Sigmoid colon (tissue), 4 donors: ENCODE measurements around the gene RAPSN.

Source experiments
- POLR2A ChIP-seq, 2 donors: fragments of 450-650 bp; IDR thresholded peaks; one replicate each; pipeline ENCODE4 v1.6.1; 2016; ENCODE audit warnings: antibody characterized with exemption in 2 of 2, mild to moderate bottlenecking in 2 of 2, moderate library complexity in 2 of 2
- POLR2AphosphoS5 ChIP-seq, 4 donors: sonication (generic); formaldehyde crosslinking; IDR thresholded peaks; one replicate each; pipeline ENCODE4 v1.6.1; 2017; ENCODE audit warnings: antibody characterized with exemption in 4 of 4
- TF ChIP-seq, protein P1 (sequence below), 4 experiments: fragments of 450-650 bp in 3 of 4; fragments of 200-600 bp in 1 of 4; IDR thresholded peaks; one replicate each; pipeline ENCODE4 v1.5.1; 2016 to 2019; ENCODE audit warnings: antibody characterized with exemption in 4 of 4, mild to moderate bottlenecking in 3 of 4, moderate library complexity in 2 of 4

DNA sequence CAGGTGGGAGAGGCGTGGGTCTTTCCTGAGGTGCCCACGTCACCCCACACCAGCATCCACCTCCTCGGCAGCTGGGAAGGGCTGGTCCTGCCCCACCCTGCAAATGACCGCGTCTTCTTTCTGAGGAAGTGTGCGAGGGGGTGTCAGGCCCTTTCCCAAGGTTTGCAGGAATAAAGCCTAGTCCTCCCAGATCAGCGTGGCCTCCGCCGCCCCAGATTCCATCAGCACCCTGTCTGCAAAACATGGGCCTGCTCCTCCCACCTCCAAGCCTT lies 55.0 kb downstream of the RAPSN start:
- TF ChIP-seq, protein P1, sequence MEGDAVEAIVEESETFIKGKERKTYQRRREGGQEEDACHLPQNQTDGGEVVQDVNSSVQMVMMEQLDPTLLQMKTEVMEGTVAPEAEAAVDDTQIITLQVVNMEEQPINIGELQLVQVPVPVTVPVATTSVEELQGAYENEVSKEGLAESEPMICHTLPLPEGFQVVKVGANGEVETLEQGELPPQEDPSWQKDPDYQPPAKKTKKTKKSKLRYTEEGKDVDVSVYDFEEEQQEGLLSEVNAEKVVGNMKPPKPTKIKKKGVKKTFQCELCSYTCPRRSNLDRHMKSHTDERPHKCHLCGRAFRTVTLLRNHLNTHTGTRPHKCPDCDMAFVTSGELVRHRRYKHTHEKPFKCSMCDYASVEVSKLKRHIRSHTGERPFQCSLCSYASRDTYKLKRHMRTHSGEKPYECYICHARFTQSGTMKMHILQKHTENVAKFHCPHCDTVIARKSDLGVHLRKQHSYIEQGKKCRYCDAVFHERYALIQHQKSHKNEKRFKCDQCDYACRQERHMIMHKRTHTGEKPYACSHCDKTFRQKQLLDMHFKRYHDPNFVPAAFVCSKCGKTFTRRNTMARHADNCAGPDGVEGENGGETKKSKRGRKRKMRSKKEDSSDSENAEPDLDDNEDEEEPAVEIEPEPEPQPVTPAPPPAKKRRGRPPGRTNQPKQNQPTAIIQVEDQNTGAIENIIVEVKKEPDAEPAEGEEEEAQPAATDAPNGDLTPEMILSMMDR (IDR thresholded peaks at IDR 0.05): no peak
- TF ChIP-seq POLR2AphosphoS5 (IDR thresholded peaks at IDR 0.05): no peak
- no peak for TF ChIP-seq POLR2A (IDR thresholded peaks at IDR 0.05)
